Loucy (cell line): Measurements from ENCODE around the gene DHFR.

Source experiments
- H2AFZ ChIP-seq: fragments of 200-600 bp; sonication (generic); 2 replicates; pipeline ENCODE4 v1.6.0; 2016; ENCODE audit warnings: antibody characterized with exemption, mild to moderate bottlenecking, low read length, moderate library complexity
- H3F3A ChIP-seq: fragments of 200-600 bp; 2 replicates; pipeline ENCODE4 v1.6.0; 2016; ENCODE audit warnings: antibody characterized with exemption, low read depth, mild to moderate bottlenecking
- H3K27me3 ChIP-seq: fragments of 200-600 bp; sonication (generic); 2 replicates; pipeline ENCODE4 v1.6.1; 2014; ENCODE audit warnings: low read length, mild to moderate bottlenecking; ENCODE audit not compliant: insufficient read depth, poor library complexity, severe bottlenecking
- H3K36me3 ChIP-seq: fragments of 200-600 bp; sonication (generic); 2 replicates; pipeline ENCODE4 v1.6.1; 2016; ENCODE audit warnings: low read length; ENCODE audit not compliant: insufficient read depth
- H3K4me1 ChIP-seq: fragments of 200-600 bp; sonication (generic); 2 replicates; pipeline ENCODE4 v1.5.1; 2014; ENCODE audit warnings: low read length, mild to moderate bottlenecking; ENCODE audit not compliant: insufficient read depth, poor library complexity, severe bottlenecking
- H3K4me2 ChIP-seq: fragments of 200-600 bp; sonication (generic); 2 replicates; pipeline ENCODE4 v1.6.0; 2014; ENCODE audit warnings: antibody characterized with exemption, low read length, low read depth, mild to moderate bottlenecking; ENCODE audit not compliant: poor library complexity, severe bottlenecking
- H3K4me3 ChIP-seq: fragments of 200-600 bp; sonication (generic); 2 replicates; pipeline ENCODE4 v1.5.1; 2014; ENCODE audit warnings: low read length, mild to moderate bottlenecking, mixed read lengths; ENCODE audit not compliant: poor library complexity, severe bottlenecking
- H3K79me2 ChIP-seq: fragments of 200-600 bp; sonication (generic); 2 replicates; pipeline ENCODE4 v1.6.1; 2014; ENCODE audit warnings: low read length; ENCODE audit not compliant: insufficient read depth
- H3K9ac ChIP-seq: fragments of 200-600 bp; sonication (generic); 2 replicates; pipeline ENCODE4 v1.6.0; 2014; ENCODE audit warnings: mild to moderate bottlenecking, low read depth, low read length, moderate library complexity; ENCODE audit not compliant: poor library complexity, severe bottlenecking
- H3K9me2 ChIP-seq: fragments of 200-600 bp; sonication (generic); replicated peaks from 2 replicates; pipeline ENCODE4 v1.6.1; 2016; ENCODE audit warnings: low read depth, low read length, mixed read lengths
- H3K9me3 ChIP-seq: fragments of 200-600 bp; sonication (generic); 2 replicates; pipeline ENCODE4 v1.6.1; 2014; ENCODE audit warnings: mild to moderate bottlenecking, antibody characterized with exemption, low read length, low read depth; ENCODE audit not compliant: insufficient read depth
- H4K20me1 ChIP-seq: fragments of 200-600 bp; sonication (generic); 2 replicates; pipeline ENCODE4 v1.6.0; 2014; ENCODE audit warnings: antibody characterized with exemption, low read length, mild to moderate bottlenecking; ENCODE audit not compliant: insufficient read depth, poor library complexity, severe bottlenecking
- CTCF ChIP-seq: fragments of 200-600 bp; sonication (generic); conservative IDR thresholded peaks from 2 replicates; pipeline ENCODE4 v1.5.1; 2014; ENCODE audit warnings: mild to moderate bottlenecking, antibody characterized with exemption, low read length
- EZH2phosphoT487 ChIP-seq: fragments of 200-600 bp; IDR thresholded peaks from 2 replicates; pipeline ENCODE4 v1.6.1; 2018; ENCODE audit warnings: antibody characterized with exemption, mild to moderate bottlenecking, moderate library complexity, borderline replicate concordance

Gene DHFR

GRCh38 chr5:80623999-80624398 is 30.8 kb downstream of the DHFR start:
- Histone ChIP-seq H3K79me2 (no peaks in the 10 kb centered on the region), H3K4me2 (no peak overlapping the region), H3F3A (no peaks in the 10 kb centered on the region), H3K4me3 (no peak overlapping the region), H3K36me3 (peaks cover 5% of the 10 kb centered on the region; the same call in 1 of the 2 replicates), H4K20me1 (no peaks in the 10 kb centered on the region), H2AFZ (no peak overlapping the region), H3K9me2 (no peaks in the 10 kb centered on the region), H3K9me3 (no peaks in the 10 kb centered on the region), H3K27me3 (no peaks in the 10 kb centered on the region), H3K4me1 (peaks cover 22% of the 10 kb centered on the region), H3K9ac (no peak overlapping the region)
- TF ChIP-seq EZH2phosphoT487: no peak
- no peak for TF ChIP-seq CTCF

- H3K79me2 ChIP-seq: no peaks in the 10 kb centered on the region
- no peak overlapping the region for H3K4me3 ChIP-seq
- TF ChIP-seq EZH2phosphoT487 (no peak), CTCF (no peak)
- H2AFZ ChIP-seq: no peak overlapping the region
- H3K27me3 ChIP-seq: no peaks in the 10 kb centered on the region
- no peaks in the 10 kb centered on the region for H4K20me1 ChIP-seq
- H3K9me3 ChIP-seq: no peaks in the 10 kb centered on the region
- no peaks in the 10 kb centered on the region for H3F3A ChIP-seq
- 0 out of 2 replicates have a peak, but pooled peaks cover 5% of the 10 kb centered on the region for H3K36me3 ChIP-seq
- H3K4me1 ChIP-seq: peaks cover 28% of the 10 kb centered on the region
- H3K9ac ChIP-seq: no peak overlapping the region
- no peaks in the 10 kb centered on the region for H3K9me2 ChIP-seq
- H3K4me2 ChIP-seq: no peak overlapping the region
Observed at GRCh38 chr5:80622756-80623155, 32.0 kb downstream of the DHFR start.

- no peak overlapping the region for H3K4me2 ChIP-seq
- H3K27me3 ChIP-seq: no peaks in the 10 kb centered on the region
- no peaks in the 10 kb centered on the region for H3K9me2 ChIP-seq
- H3K4me1 ChIP-seq: peaks cover 28% of the 10 kb centered on the region
- H3K79me2 ChIP-seq: no peaks in the 10 kb centered on the region
- no peak overlapping the region for H3K9ac ChIP-seq
- no peak overlapping the region for H2AFZ ChIP-seq
- no peaks in the 10 kb centered on the region for H3K9me3 ChIP-seq
- no peak overlapping the region for H3K4me3 ChIP-seq
- TF ChIP-seq CTCF (no peak), EZH2phosphoT487 (no peak)
- no peaks in the 10 kb centered on the region for H3K36me3 ChIP-seq
- no peaks in the 10 kb centered on the region for H3F3A ChIP-seq
- H4K20me1 ChIP-seq: no peaks in the 10 kb centered on the region
Observed at GRCh38 chr5:80620211-80620610, 34.6 kb downstream of the DHFR start.
